NAMALWA (cell line): Measurements from ENCODE around the gene NUDC.
"Not testable (repeated sequence)": the region's sequence is repeated elsewhere in the genome, so short reads cannot be mapped to it uniquely, and the experiment has no call there.

Source experiments
- DNase-seq: peaks from one replicate; pipeline ENCODE4 v3.0.0-alpha.2; 2015; ENCODE audit warnings: low spot score

The NUDC gene

GRCh38 chr1:26921540-26922430 is at the start of gene NUDC:
TSS of gene NUDC (plus strand) at chr1:26921743. CDS start at chr1:26921849, 106 bp downstream.
- peak; percentile 98 for DNase-seq

- not testable (repeated sequence) for DNase-seq
Measured at GRCh38 chr1:26873097-26873496, 48.4 kb upstream of the NUDC start.

GRCh38 chr1:26874896-26875295 is 46.6 kb upstream of the NUDC start:
- DNase-seq = no peak

GRCh38 chr1:26877326-26877725 is 44.2 kb upstream of the NUDC start:
- no peak for DNase-seq

- DNase-seq = no peak
Measured at GRCh38 chr1:26879793-26880192, 41.8 kb upstream of the NUDC start.

- not testable (repeated sequence) for DNase-seq
Measured at GRCh38 chr1:26881611-26882010, 39.9 kb upstream of the NUDC start.

GRCh38 chr1:26882696-26883463 is 38.7 kb upstream of the NUDC start:
- DNase-seq = no peak

GRCh38 chr1:26887125-26887524 is 34.4 kb upstream of the NUDC start:
- peak; percentile 68 for DNase-seq

- no peak for DNase-seq
Measured at GRCh38 chr1:26888231-26888630, 33.3 kb upstream of the NUDC start.

GRCh38 chr1:26889551-26890466 is 31.7 kb upstream of the NUDC start, which contains the start of gene GPN2:
TSS of gene GPN2 (minus strand) at chr1:26890283. CDS start at chr1:26890096, 187 bp downstream.
- DNase-seq = peak; percentile 89

GRCh38 chr1:26890467-26890796 is 31.1 kb upstream of the NUDC start:
- DNase-seq = no peak

GRCh38 chr1:26894263-26894662 is 27.3 kb upstream of the NUDC start:
- no peak for DNase-seq

- no peak for DNase-seq
Measured at GRCh38 chr1:26897351-26897750, 24.2 kb upstream of the NUDC start.

- DNase-seq = peak; percentile 93
Measured at GRCh38 chr1:26900001-26900814, 21.3 kb upstream of the NUDC start, which contains the start of gene GPATCH3. TSS of gene GPATCH3 (minus strand) at chr1:26900467. CDS start at chr1:26900442, 25 bp downstream.

GRCh38 chr1:26900815-26901511 is 20.6 kb upstream of the NUDC start:
- DNase-seq = no peak

GRCh38 chr1:26907071-26907917 is 14.2 kb upstream of the NUDC start:
- DNase-seq = no peak

GRCh38 chr1:26909951-26910342 is 11.6 kb upstream of the NUDC start:
- DNase-seq = no peak

GRCh38 chr1:26910343-26911160 is 11.0 kb upstream of the NUDC start:
- no peak for DNase-seq
